ENCODE measurements around the gene KIAA1191.

The KIAA1191 gene

GRCh38 chr5:176407456-176408251 is 46.1 kb upstream of the KIAA1191 start:
- TF ChIP-seq SIN3A (IDR thresholded peaks at IDR 0.05; ENCODE audit: borderline replicate concordance, insufficient read depth, low read length) (no peak), REST (IDR thresholded peaks at IDR 0.05; ENCODE audit: insufficient read depth in 1 of 2, low read depth in 2 of 2, low read length in 2 of 2) (no peak), TAF1 (IDR thresholded peaks at IDR 0.05; ENCODE audit: borderline replicate concordance, insufficient read depth, low read length) (no peak), POLR2AphosphoS5 (IDR thresholded peaks at IDR 0.05; ENCODE audit: low read depth, low read length) (no peak), FOXP2 (optimal IDR thresholded peaks at IDR 0.05; ENCODE audit: borderline replicate concordance, extremely low read depth, extremely low read length, insufficient read depth) (no peak)

DNA sequence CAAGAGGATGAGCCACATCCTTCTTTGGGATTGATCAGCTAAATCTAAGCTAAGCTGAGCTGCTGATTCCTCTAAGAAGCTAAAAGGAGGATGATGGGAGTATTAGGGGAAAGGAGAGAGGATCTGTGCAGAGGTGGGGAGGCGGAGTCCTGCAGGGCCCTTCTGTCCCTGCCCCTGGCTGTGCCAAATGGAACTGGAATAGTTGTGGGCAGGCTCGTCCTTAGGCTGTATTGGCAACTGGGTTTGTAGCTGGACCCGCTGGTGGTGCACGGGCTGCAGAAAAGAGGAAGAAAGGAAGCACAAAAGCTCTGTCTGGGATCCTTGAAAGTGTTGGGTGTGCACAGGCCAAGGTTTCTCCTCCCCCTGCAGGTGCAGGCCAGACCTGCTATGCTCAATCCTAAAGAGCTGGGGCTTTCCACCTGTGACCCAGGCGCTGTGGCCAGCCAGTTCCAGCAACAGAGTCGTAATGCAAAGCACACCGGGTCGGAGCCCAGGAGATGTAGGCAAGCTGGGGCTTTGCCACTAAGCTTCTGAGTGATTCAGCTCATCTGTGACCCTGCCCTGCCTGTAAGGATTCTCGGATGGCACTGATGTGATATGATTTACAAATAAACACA is 45.0 kb upstream of the KIAA1191 start:
- no peak for TF ChIP-seq FOXP2 (optimal IDR thresholded peaks at IDR 0.05; ENCODE audit: borderline replicate concordance, extremely low read depth, extremely low read length, insufficient read depth)
- TF ChIP-seq SIN3A (IDR thresholded peaks at IDR 0.05; ENCODE audit: borderline replicate concordance, insufficient read depth, low read length): no peak
- TF ChIP-seq POLR2AphosphoS5 (IDR thresholded peaks at IDR 0.05; ENCODE audit: low read depth, low read length): no peak
- TF ChIP-seq REST (IDR thresholded peaks at IDR 0.05; ENCODE audit: insufficient read depth in 1 of 2, low read depth in 2 of 2, low read length in 2 of 2): no peak
- TF ChIP-seq TAF1 (IDR thresholded peaks at IDR 0.05; ENCODE audit: borderline replicate concordance, insufficient read depth, low read length): no peak

DNA sequence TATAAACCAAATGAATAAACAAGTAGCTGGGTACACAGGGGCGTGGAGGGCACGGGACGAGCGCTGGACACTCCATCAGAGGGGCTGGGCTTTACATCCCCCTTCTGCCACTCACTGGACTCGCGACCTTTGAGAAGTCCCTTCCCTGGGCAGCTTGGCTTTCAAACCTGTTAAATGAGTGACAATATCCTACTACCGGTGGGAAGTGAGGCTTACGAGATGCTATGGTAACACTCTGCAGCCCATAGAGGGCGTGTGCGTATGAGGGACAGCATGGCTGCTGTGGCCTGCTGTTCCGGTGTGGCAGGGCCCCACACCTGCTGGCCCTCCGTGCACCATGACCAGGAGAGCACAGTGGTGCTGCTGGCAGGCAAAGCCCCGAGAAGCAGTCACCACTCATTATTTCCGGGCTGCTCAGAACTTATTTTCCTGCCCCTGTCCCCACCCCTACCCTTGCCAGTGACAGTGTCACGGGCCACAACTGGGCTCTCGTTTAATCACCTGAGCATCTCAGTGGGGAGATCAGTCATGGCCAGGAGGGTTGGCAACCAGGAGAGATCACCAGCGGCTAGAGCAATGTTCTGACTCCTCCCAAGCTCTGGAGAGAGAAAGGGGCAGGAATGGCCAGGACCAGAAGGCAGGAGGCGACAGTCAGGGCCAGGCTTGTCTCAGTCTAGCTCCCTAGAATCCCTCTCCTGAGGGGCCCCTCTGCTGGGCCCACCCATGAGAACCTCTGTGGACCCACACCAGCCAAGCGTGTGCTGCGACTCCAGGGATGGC is 44.3 kb upstream of the KIAA1191 start:
- TF ChIP-seq POLR2AphosphoS5 (IDR thresholded peaks at IDR 0.05; ENCODE audit: low read depth, low read length) (no peak), REST (IDR thresholded peaks at IDR 0.05; ENCODE audit: insufficient read depth in 1 of 2, low read depth in 2 of 2, low read length in 2 of 2) (no peak), SIN3A (IDR thresholded peaks at IDR 0.05; ENCODE audit: borderline replicate concordance, insufficient read depth, low read length) (no peak), FOXP2 (optimal IDR thresholded peaks at IDR 0.05; ENCODE audit: borderline replicate concordance, extremely low read depth, extremely low read length, insufficient read depth) (no peak), TAF1 (IDR thresholded peaks at IDR 0.05; ENCODE audit: borderline replicate concordance, insufficient read depth, low read length) (no peak)

GRCh38 chr5:176401281-176402205 is 40.0 kb upstream of the KIAA1191 start:
- TF ChIP-seq SIN3A (IDR thresholded peaks at IDR 0.05; ENCODE audit: borderline replicate concordance, insufficient read depth, low read length): no peak
- no peak for TF ChIP-seq POLR2AphosphoS5 (IDR thresholded peaks at IDR 0.05; ENCODE audit: low read depth, low read length)
- TF ChIP-seq TAF1 (IDR thresholded peaks at IDR 0.05; ENCODE audit: borderline replicate concordance, insufficient read depth, low read length): no peak
- TF ChIP-seq FOXP2 (optimal IDR thresholded peaks at IDR 0.05; ENCODE audit: borderline replicate concordance, extremely low read depth, extremely low read length, insufficient read depth): no peak
- TF ChIP-seq REST (IDR thresholded peaks at IDR 0.05; ENCODE audit: insufficient read depth in 1 of 2, low read depth in 2 of 2, low read length in 2 of 2): no peak

Data from PFSK-1 (cell line).